ENCODE data around the gene DFFB. TPM values are rescaled to one million over a fixed set of nuclear protein-coding genes. Genes with fewer than 3 reads are reported as not detected.

DFFB gene
- total RNA-seq, 1 donor from 2014 or later: 45.4 TPM

- Histone ChIP-seq H3K27me3 (no peaks in the 10 kb centered on the region), H3K4me1 (no peaks in the 10 kb centered on the region), H3K9me3 (no peaks in the 10 kb centered on the region), H3K36me3 (peaks cover 33 to 50% of the 10 kb centered on the region in 2 donors), H3K27ac (no peak overlapping the region), H3K4me3 (no peak overlapping the region)
- intact Hi-C loops (cut with DNase I): no loop called here
- TF ChIP-seq, protein P1, sequence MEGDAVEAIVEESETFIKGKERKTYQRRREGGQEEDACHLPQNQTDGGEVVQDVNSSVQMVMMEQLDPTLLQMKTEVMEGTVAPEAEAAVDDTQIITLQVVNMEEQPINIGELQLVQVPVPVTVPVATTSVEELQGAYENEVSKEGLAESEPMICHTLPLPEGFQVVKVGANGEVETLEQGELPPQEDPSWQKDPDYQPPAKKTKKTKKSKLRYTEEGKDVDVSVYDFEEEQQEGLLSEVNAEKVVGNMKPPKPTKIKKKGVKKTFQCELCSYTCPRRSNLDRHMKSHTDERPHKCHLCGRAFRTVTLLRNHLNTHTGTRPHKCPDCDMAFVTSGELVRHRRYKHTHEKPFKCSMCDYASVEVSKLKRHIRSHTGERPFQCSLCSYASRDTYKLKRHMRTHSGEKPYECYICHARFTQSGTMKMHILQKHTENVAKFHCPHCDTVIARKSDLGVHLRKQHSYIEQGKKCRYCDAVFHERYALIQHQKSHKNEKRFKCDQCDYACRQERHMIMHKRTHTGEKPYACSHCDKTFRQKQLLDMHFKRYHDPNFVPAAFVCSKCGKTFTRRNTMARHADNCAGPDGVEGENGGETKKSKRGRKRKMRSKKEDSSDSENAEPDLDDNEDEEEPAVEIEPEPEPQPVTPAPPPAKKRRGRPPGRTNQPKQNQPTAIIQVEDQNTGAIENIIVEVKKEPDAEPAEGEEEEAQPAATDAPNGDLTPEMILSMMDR (IDR thresholded peaks at IDR 0.05): no peak
- no peak for DNase-seq (ENCODE audit: low spot score in 2 of 2)
Measured at GRCh38 chr1:3814771-3815561, 42.3 kb upstream of the DFFB start.

- intact Hi-C loops (cut with DNase I): no loop called here
- H3K27ac ChIP-seq: no peak overlapping the region
- H3K4me3 ChIP-seq: no peak overlapping the region
- H3K27me3 ChIP-seq: no peaks in the 10 kb centered on the region
- no peaks in the 10 kb centered on the region for H3K9me3 ChIP-seq
- peaks cover 39 to 66% of the 10 kb centered on the region in 2 donors for H3K36me3 ChIP-seq
- no peak for DNase-seq (ENCODE audit: low spot score in 2 of 2)
- H3K4me1 ChIP-seq: no peaks in the 10 kb centered on the region
- TF ChIP-seq, protein P1 (IDR thresholded peaks at IDR 0.05): no peak
Measured at GRCh38 chr1:3816331-3817137, 40.7 kb upstream of the DFFB start.

GRCh38 chr1:3817138-3817740 lies 40.0 kb upstream of the DFFB start:
- Histone ChIP-seq H3K9me3 (no peaks in the 10 kb centered on the region), H3K27ac (no peak overlapping the region), H3K36me3 (peaks cover 46 to 73% of the 10 kb centered on the region in 2 donors), H3K4me1 (no peaks in the 10 kb centered on the region), H3K4me3 (no peak overlapping the region), H3K27me3 (no peaks in the 10 kb centered on the region)
- TF ChIP-seq, protein P1 (IDR thresholded peaks at IDR 0.05): no peak
- intact Hi-C loops (cut with DNase I): no loop called here
- DNase-seq (ENCODE audit: low spot score in 2 of 2): no peak

GRCh38 chr1:3817821-3818597 lies 39.3 kb upstream of the DFFB start:
- DNase-seq (ENCODE audit: low spot score in 2 of 2): no peak
- Histone ChIP-seq H3K4me1 (no peaks in the 10 kb centered on the region), H3K9me3 (no peaks in the 10 kb centered on the region), H3K27me3 (no peaks in the 10 kb centered on the region), H3K4me3 (no peak overlapping the region), H3K36me3 (peaks cover 53 to 81% of the 10 kb centered on the region in 2 donors), H3K27ac (no peak overlapping the region)
- TF ChIP-seq, protein P1 (IDR thresholded peaks at IDR 0.05): no peak
- intact Hi-C loops (cut with DNase I): no loop called here

GRCh38 chr1:3819771-3820200 lies 37.5 kb upstream of the DFFB start:
- TF ChIP-seq, protein P1 (IDR thresholded peaks at IDR 0.05): no peak

More at GRCh38 chr1:3819771-3820200, 37.5 kb upstream of the DFFB start:
- no peaks in the 10 kb centered on the region for H3K4me1 ChIP-seq
- H3K9me3 ChIP-seq: no peaks in the 10 kb centered on the region
- peaks cover 55 to 83% of the 10 kb centered on the region in 2 donors for H3K36me3 ChIP-seq
- no peak overlapping the region for H3K27ac ChIP-seq
- intact Hi-C loops (cut with DNase I): no loop called here
- H3K27me3 ChIP-seq: no peaks in the 10 kb centered on the region
- no peak overlapping the region for H3K4me3 ChIP-seq
- DNase-seq (ENCODE audit: low spot score in 2 of 2): no peak
